Motor neuron (in vitro differentiated cells): Measurements from ENCODE around the gene OGDH. TPM values are rescaled to one million over a fixed set of nuclear protein-coding genes. Genes with fewer than 3 reads are reported as not detected.
A peak's percentile ranks its signal among the peaks of the same experiment; 100 is the strongest.
"Not testable (repeated sequence)": the region's sequence is repeated elsewhere in the genome, so short reads cannot be mapped to it uniquely, and the experiment has no call there.

Experiments used
- ATAC-seq, 8 experiments: fragments of 200-7000 bp; cut with Tn5 transposase; replicated peaks in 6 of 8; 2 replicates each; pipeline ENCODE4 v1.8.0; 2021; ENCODE audit warnings: mild to moderate bottlenecking in 8 of 8, moderate library complexity in 8 of 8
- H3K27ac ChIP-seq, 2 donors: fragments of 250-450 bp; sonication (Bioruptor Pico); 2 replicates each; pipeline ENCODE4 v1.9.0; 2021; ENCODE audit warnings: antibody characterized with exemption in 2 of 2, mild to moderate bottlenecking in 2 of 2, moderate library complexity in 1 of 2
- H3K4me1 ChIP-seq, 2 donors: fragments of 250-450 bp; sonication (Bioruptor Pico); replicated peaks in 1 of 2; 2 replicates each; pipeline ENCODE4 v1.6.1; 2021; ENCODE audit warnings: antibody characterized with exemption in 2 of 2, mild to moderate bottlenecking in 2 of 2, moderate library complexity in 1 of 2
- H3K4me3 ChIP-seq, 5 donors: fragments of 250-450 bp; sonication (Bioruptor Pico); 2 replicates each; pipeline ENCODE4 v1.9.0; 2021; ENCODE audit warnings: antibody characterized with exemption in 5 of 5, mild to moderate bottlenecking in 5 of 5, moderate library complexity in 4 of 5
- WGBS, 10 experiments: fragments of 450-650 bp; shearing (Covaris generic); methylation state at CpG; one replicate each; pipeline ENCODE4 v1.0.0; 2022; 5-methylcytosine and 5-hydroxymethylcytosine counted together
- in situ Hi-C, 9 experiments: fragments of 400-800 bp; cut with MboI; loops; one replicate each; pipeline ENCODE4 v1.15.0; 2021; ENCODE audit warnings: low sequenced_read_pairs in 9 of 9, low pct_unique_long_range_greater_than_20kb in 2 of 9; ENCODE audit not compliant: unreplicated experiment in 9 of 9
- total RNA-seq, 8 experiments: library from RNA; unstranded; fragments of 300-600 nt; gene quantifications; 2 replicates each; pipeline versions ENCODE4 v1.2.3 to v1.2.4, GENCODE V29; 2022

The OGDH gene
- total RNA-seq, 8 experiments from 2014 or later: 27.1 to 89.0 (median 39.9) TPM

DNA sequence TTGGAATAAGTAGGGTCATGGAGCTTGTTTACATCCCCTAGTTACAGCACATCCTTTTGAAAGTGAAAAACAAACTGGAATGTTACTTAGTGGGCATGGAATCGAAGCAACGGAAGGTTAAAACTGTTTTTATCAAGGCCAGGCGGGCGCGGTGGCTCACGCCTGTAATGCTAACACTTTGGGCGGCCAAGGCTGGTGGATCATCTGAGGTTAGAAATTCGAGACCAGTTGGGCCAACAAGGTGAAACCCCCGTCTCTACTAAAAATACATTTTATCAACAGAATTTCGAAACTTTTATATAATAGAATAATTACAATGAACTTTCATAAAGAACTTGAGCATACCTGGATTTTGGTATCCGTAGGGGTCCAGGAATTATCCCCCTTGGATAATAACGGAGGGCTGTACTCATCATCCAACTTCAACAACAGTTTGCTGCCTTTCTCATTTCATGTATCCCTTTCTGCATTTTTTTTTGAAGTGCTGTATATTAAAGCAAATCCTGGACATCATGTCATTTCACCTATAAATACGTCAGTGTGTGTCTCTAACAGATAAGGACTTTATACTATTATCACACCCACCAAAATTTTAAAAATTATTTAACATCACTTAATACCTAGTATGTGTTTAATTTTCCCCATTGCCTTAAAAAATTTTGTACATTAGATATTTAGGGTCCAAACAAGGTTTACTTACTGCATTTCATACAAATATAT is 23.1 kb upstream of the OGDH start:
- H3K4me1 ChIP-seq: peaks cover 12 to 16% of the 10 kb centered on the region in 2 donors
- 83 to 100% (median 96%) methylated on average over 2 to 13 of the region's 13 CpGs for WGBS, 10 experiments
- peak overlapping the region in 3 of 5 donors; percentile 74 to 87 (median 77) for H3K4me3 ChIP-seq
- in situ Hi-C loops: loop anchor here in 6 of 9 experiments (25.0 kb wide), 4 partner anchors 179 to 554 kb away; partner anchors contain the start of genes H2AZ2 (in 3 of the 6) and TBRG4 (in 1 of the 6)
- ATAC-seq: no peak
- peak overlapping the region in 1 of 2 donors; percentile 87 for H3K27ac ChIP-seq

DNA sequence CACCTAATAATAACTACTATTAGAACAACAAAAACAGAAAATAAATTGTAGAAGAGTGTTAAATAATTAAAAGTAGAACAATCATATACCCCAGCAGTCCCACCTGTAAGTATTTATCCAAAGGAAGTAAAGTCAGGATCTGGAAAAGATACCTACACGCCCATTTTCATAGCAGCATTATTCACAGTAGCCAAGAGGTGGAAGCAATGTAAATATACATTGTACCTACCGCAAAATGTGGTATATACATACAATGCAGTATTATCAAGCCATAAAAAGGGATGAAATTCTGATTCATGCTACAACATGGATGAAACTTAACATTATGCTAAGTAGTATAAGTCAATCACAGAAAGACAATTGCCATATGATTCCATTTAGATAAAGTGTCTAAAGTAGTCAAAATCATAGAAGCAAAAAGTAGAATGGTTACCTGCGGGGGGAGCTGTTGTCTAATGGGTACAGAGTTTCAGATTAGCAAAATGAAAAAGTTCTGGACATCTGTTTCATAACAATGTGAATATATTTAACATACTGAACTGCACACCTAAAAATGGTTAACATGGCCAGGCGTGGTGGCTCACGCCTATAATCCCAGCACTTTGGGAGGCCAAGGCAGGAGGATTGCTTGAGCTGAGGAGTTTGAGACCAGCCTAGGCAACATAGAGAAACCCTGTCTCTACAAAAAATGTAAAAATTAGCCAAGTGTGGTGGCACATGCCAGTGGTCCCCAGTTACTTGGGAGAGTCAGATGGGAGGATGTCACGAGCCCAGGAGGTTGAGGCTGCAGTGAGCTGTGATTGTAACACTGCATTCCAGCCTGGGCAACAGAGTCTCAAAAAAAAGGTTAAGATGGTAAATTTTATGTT is 18.4 kb upstream of the OGDH start:
- peak in 4 of 8 experiments; percentile 29 to 97 (median 94) for ATAC-seq
- H3K4me1 ChIP-seq: peaks cover under 1 to 1% of the 10 kb centered on the region in 2 donors
- no peak overlapping the region for H3K27ac ChIP-seq
- WGBS, 10 experiments: 4 to 67% (median 27%) methylated on average over 2 to 6 of the region's 6 CpGs
- H3K4me3 ChIP-seq: no peak overlapping the region
- in situ Hi-C loops: loop anchor here in 6 of 9 experiments (25.0 kb wide), 4 partner anchors 174 to 549 kb away; partner anchors contain the start of genes H2AZ2 (in 3 of the 6) and TBRG4 (in 1 of the 6)

DNA sequence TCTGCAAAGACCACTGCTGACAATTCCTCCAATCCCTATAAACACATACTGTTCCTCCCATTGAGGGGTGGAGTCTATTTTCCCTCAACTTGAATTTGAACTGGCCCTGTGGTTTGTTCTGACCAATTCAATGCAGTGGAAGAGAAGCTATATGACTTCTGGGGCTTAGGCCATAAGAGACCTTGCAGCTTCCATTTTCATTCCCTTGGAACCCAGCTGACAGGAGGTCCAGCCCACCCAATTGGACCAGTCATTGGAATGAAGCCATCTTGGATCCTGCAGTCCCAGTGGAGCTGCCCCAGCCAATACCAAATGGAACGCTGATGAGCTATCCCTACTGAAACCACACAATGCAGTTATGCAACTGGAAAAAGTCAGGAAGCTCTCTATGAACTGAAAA is 15.5 kb upstream of the OGDH start:
- in situ Hi-C loops: loop anchor here in 6 of 9 experiments (25.0 kb wide), 4 partner anchors 171 to 546 kb away; partner anchors contain the start of genes H2AZ2 (in 3 of the 6) and TBRG4 (in 1 of the 6)
- H3K27ac ChIP-seq: no peak overlapping the region
- 40 to 100% (median 86%) methylated on average over 1 of the region's 1 CpG; no CpG with 5 or more reads in 7 of the 10 experiments for WGBS, 10 experiments
- H3K4me3 ChIP-seq: no peak overlapping the region
- no peaks in the 10 kb centered on the region for H3K4me1 ChIP-seq
- ATAC-seq: no peak

GRCh38 chr7:44595934-44596635 is 10.3 kb upstream of the OGDH start:
- H3K4me3 ChIP-seq: no peak overlapping the region
- no peak overlapping the region for H3K27ac ChIP-seq
- in situ Hi-C loops: loop anchor here in 6 of 9 experiments (25.0 kb wide), 4 partner anchors 166 to 541 kb away; partner anchors contain the start of genes H2AZ2 (in 3 of the 6) and TBRG4 (in 1 of the 6)
- H3K4me1 ChIP-seq: no peaks in the 10 kb centered on the region
- 20 to 81% (median 60%) methylated on average over 1 to 4 of the region's 5 CpGs; no CpG with 5 or more reads in 2 of the 10 experiments for WGBS, 10 experiments
- ATAC-seq: peak in 7 of 8 experiments; percentile 14 to 97 (median 79)

DNA sequence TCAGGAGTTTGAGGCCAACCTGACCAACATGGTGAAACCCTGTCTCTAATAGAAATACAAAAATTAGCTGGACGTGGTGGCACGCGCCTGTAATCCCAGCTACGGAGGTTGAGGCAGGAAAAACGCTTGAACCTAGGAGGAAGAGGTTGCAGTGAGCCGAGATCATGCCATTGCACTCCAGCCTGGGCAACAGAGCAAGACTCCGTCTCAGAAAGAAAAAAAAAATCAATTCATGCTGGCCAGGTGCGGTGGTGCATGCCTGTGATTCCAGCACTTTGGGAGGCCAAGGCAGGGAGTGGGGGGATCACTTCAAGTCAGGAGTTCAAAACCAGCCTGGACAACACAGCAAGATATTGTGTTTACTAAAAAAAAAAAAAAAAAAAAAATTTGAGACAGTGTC is 9.2 kb upstream of the OGDH start:
- ATAC-seq: not testable (repeated sequence)

GRCh38 chr7:44599222-44599621 is 7.2 kb upstream of the OGDH start:
- Histone ChIP-seq H3K4me3 (no peak overlapping the region), H3K27ac (no peak overlapping the region), H3K4me1 (no peaks in the 10 kb centered on the region)
- WGBS, 10 experiments: 21 to 90% (median 43%) methylated on average over 1 to 3 of the region's 3 CpGs; no CpG with 5 or more reads in 2 of the 10 experiments
- no peak for ATAC-seq
- in situ Hi-C loops: loop anchor here in 6 of 9 experiments (25.0 kb wide), 4 partner anchors 163 to 538 kb away; partner anchors contain the start of genes H2AZ2 (in 3 of the 6) and TBRG4 (in 1 of the 6)

More for the DNA sequence above, 9.2 kb upstream of the OGDH start:
- 60 to 100% (median 80%) methylated on average over 1 to 3 of the region's 8 CpGs; no CpG with 5 or more reads in 4 of the 10 experiments for WGBS, 10 experiments
- in situ Hi-C loops: loop anchor here in 6 of 9 experiments (25.0 kb wide), 4 partner anchors 165 to 540 kb away; partner anchors contain the start of genes H2AZ2 (in 3 of the 6) and TBRG4 (in 1 of the 6)
- not testable (repeated sequence) for H3K4me3 ChIP-seq, H3K27ac ChIP-seq, H3K4me1 ChIP-seq

DNA sequence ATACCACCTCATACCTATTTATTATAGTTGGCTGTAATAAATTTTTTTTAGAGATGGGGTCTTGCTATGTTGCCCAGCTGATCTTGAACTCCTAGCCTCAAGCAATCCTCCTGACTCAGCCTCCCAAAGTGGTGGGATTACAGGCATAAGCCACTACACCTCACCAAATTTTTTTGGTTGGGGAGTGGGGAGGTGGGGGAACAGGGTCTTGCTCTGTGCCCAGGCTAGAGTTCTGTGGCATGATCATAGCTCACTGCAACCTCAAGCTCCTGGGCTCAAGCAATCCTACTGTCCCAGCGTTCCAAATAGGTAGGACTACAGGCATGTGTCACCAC is 3.9 kb upstream of the OGDH start:
- no peak overlapping the region for H3K4me3 ChIP-seq
- no peak overlapping the region for H3K27ac ChIP-seq
- no peak for ATAC-seq
- in situ Hi-C loops: no loop called here
- WGBS, 10 experiments: 0 to 100% (median 50%) methylated on average over 1 of the region's 1 CpG; no CpG with 5 or more reads in 4 of the 10 experiments
- peaks cover 3 to 6% of the 10 kb centered on the region in 2 donors for H3K4me1 ChIP-seq

- in situ Hi-C loops: no loop called here
- WGBS, 10 experiments: 24 to 83% (median 65%) methylated on average over 1 to 6 of the region's 6 CpGs
- no peak for ATAC-seq
- H3K4me3 ChIP-seq: no peak overlapping the region
- no peak overlapping the region for H3K27ac ChIP-seq
- peaks cover 5 to 11% of the 10 kb centered on the region in 2 donors for H3K4me1 ChIP-seq
Measured at GRCh38 chr7:44603193-44603592, 3.2 kb upstream of the OGDH start.

- Histone ChIP-seq H3K4me1 (peaks cover 5 to 11% of the 10 kb centered on the region in 2 donors), H3K27ac (no peak overlapping the region), H3K4me3 (no peak overlapping the region)
- WGBS, 10 experiments: 60 to 100% (median 78%) methylated on average over 1 to 2 of the region's 2 CpGs; no CpG with 5 or more reads in 1 of the 10 experiments
- ATAC-seq: no peak
- in situ Hi-C loops: no loop called here
Measured at GRCh38 chr7:44604941-44605340, 1.5 kb upstream of the OGDH start.

DNA sequence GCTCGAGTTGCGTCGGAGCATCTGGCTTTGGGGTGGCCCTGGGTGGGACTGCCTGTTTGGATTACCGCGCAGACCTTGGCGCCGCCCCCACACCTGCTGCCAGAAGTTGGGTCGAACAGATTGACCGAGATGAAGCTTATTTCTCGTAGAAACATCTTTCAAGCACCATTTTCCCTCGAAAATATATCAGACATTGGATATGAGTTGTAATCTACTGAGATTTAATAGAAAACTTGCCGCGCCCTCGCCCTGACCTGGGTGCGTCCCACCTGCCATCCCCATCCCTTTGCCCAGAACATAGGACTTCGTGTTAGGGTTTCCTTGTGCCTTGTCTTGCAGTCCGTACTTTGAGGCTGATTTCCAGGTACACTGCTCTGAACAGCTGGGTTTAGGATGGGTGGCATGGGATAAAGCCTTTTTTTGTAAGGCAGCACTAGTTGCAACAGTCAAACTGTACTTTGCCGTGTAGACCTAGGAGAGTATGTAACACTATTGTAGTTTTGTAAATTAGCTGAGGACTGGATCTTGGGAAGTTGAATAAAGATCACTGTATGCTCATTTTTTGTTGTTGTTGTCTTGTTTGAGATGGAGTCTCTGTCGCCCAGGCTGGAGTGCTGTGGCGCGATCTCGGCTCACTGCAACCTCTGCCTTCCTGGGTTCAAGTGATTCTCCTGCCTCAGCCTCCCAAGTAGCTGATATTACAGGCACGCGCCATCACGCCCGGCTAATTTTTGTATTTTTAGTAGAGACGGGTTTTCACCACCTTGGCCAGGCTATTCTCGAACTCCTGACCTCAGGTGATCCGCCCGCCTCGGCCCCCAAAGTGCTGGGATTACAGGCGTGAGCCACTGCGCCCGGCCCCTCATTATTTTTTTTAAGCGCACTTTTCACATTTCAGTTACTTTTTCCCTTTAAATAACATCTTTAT is 978 bp downstream of the OGDH start:
- no peak for ATAC-seq
- in situ Hi-C loops: no loop called here
- 10 to 98% (median 77%) methylated on average over 3 to 21 of the region's 35 CpGs; no CpG with 5 or more reads in 1 of the 10 experiments for WGBS, 10 experiments
- peaks cover 5 to 11% of the 10 kb centered on the region in 2 donors for H3K4me1 ChIP-seq
- peak overlapping the region; percentile 70 to 83 for H3K27ac ChIP-seq
- H3K4me3 ChIP-seq: peak overlapping the region; percentile 89 to 98 (median 96)

- in situ Hi-C loops: no loop called here
- Histone ChIP-seq H3K27ac (no peak overlapping the region), H3K4me1 (peaks cover 5 to 11% of the 10 kb centered on the region in 2 donors), H3K4me3 (no peak overlapping the region)
- ATAC-seq: no peak
- WGBS, 10 experiments: 35 to 97% (median 90%) methylated on average over 1 to 11 of the region's 14 CpGs
Measured at GRCh38 chr7:44608916-44609648, 2.7 kb downstream of the OGDH start.
